IMR-90 (cell line): ENCODE results near the gene GBP3. TPM values are rescaled to one million over a fixed set of nuclear protein-coding genes. Genes with fewer than 3 reads are reported as not detected.
"Not testable (repeated sequence)": the region's sequence is repeated elsewhere in the genome, so short reads cannot be mapped to it uniquely, and the experiment has no call there.

Experiments
- ATAC-seq: fragments of 200-7000 bp; cut with Tn5 transposase; 2 replicates; pipeline ENCODE4 v1.9.1; 2020; ENCODE audit warnings: low read depth, mild to moderate bottlenecking, moderate library complexity
- BruUV-seq: library from RNA; stranded (reverse); fragments of 400-500 nt; replicated peaks from 2 replicates; lab custom pipeline; 2021; lab: Mats Ljungman, UMichigan
- CTCF ChIA-PET: fragments of 300-600 bp; formaldehyde crosslinking; extraction: SDS; loops from one replicate; lab custom pipeline; 2021; ENCODE audit warnings: antibody characterized with exemption; lab: Yijun Ruan, JAX
- POLR2A ChIA-PET: fragments of 300-600 bp; sonication (Branson Sonifier 250); formaldehyde crosslinking; loops from one replicate; lab custom pipeline; 2022; ENCODE audit warnings: antibody characterized with exemption; ENCODE audit not compliant: unreplicated experiment; lab: Charles Lee
- DNase-seq: peaks from one replicate; pipeline ENCODE4 v3.0.0; 2013
- H2AFZ ChIP-seq: replicated peaks from 2 replicates; pipeline ENCODE3; 2013; ENCODE audit warnings: low read length, mild to moderate bottlenecking; ENCODE audit not compliant: poor library complexity
- H2AK5ac ChIP-seq: 2 replicates; pipeline ENCODE4 v1.6.1; 2013; ENCODE audit warnings: low read depth, low read length, inconsistent platforms
- H2AK9ac ChIP-seq: replicated peaks from 2 replicates; pipeline ENCODE3; 2013; ENCODE audit warnings: mild to moderate bottlenecking, low read depth, low read length, moderate library complexity; ENCODE audit not compliant: poor library complexity
- H2BK120ac ChIP-seq: 2 replicates; pipeline ENCODE4 v1.6.1; 2013; ENCODE audit warnings: low read depth, low read length, inconsistent platforms
- H2BK15ac ChIP-seq: 3 replicates; pipeline ENCODE4 v1.6.1; 2013; ENCODE audit warnings: low read depth, low read length, inconsistent platforms
- H2BK20ac ChIP-seq: 2 replicates; pipeline ENCODE4 v1.6.1; 2013; ENCODE audit warnings: low read depth, mild to moderate bottlenecking, inconsistent platforms, low read length, moderate library complexity
- H2BK5ac ChIP-seq: 2 replicates; pipeline ENCODE4 v1.6.1; 2013; ENCODE audit warnings: mild to moderate bottlenecking, low read depth, low read length, inconsistent platforms; ENCODE audit not compliant: poor library complexity, severe bottlenecking
- H3K14ac ChIP-seq: replicated peaks from 2 replicates; pipeline ENCODE4 v1.6.1; 2013; ENCODE audit warnings: low read depth, low read length, inconsistent platforms
- H3K18ac ChIP-seq: 2 replicates; pipeline ENCODE4 v1.6.1; 2013; ENCODE audit warnings: low read depth, low read length, control low read depth
- H3K23ac ChIP-seq: 2 replicates; pipeline ENCODE4 v1.6.1; 2013; ENCODE audit warnings: low read depth, low read length, inconsistent platforms
- H3K27ac ChIP-seq: 2 replicates; pipeline ENCODE4 v1.5.1; 2013; ENCODE audit warnings: mild to moderate bottlenecking, control low read depth, low read length; ENCODE audit not compliant: insufficient read depth
- H3K27me3 ChIP-seq: 2 replicates; pipeline ENCODE4 v1.6.1; 2013; ENCODE audit warnings: low read length; ENCODE audit not compliant: control insufficient read depth, insufficient read depth
- H3K36me3 ChIP-seq: 2 replicates; pipeline ENCODE4 v1.6.1; 2013; ENCODE audit warnings: low read length, mixed read lengths; ENCODE audit not compliant: control insufficient read depth, insufficient read depth
- H3K4ac ChIP-seq: 2 replicates; pipeline ENCODE4 v1.6.1; 2013; ENCODE audit warnings: low read depth, low read length, inconsistent platforms
- H3K4me1 ChIP-seq: 2 replicates; pipeline ENCODE4 v1.6.1; 2013; ENCODE audit warnings: low read length, mixed read lengths; ENCODE audit not compliant: control insufficient read depth, insufficient read depth
- H3K4me2 ChIP-seq: 2 replicates; pipeline ENCODE4 v1.6.1; 2013; ENCODE audit warnings: low read depth, mild to moderate bottlenecking, control low read depth, low read length, moderate library complexity
- H3K4me3 ChIP-seq: 2 replicates; pipeline ENCODE4 v1.5.1; 2013; ENCODE audit warnings: low read depth, mild to moderate bottlenecking, control low read depth, low read length, moderate library complexity; ENCODE audit not compliant: insufficient read depth
- H3K56ac ChIP-seq: 2 replicates; pipeline ENCODE4 v1.6.1; 2013; ENCODE audit warnings: low read length, inconsistent platforms; ENCODE audit not compliant: insufficient read depth; ENCODE audit errors: extremely low read depth
- H3K79me1 ChIP-seq, 2 experiments: 2 replicates each; pipeline ENCODE4 v1.6.1; 2013; ENCODE audit warnings: low read length in 2 of 2, inconsistent platforms in 1 of 2, low read depth in 1 of 2
- H3K9ac ChIP-seq: 2 replicates; pipeline ENCODE4 v1.6.1; 2013; ENCODE audit warnings: low read depth, low read length, control low read depth
- H3K9me1 ChIP-seq: 2 replicates; pipeline ENCODE4 v1.6.1; 2013; ENCODE audit warnings: low read length, inconsistent platforms; ENCODE audit not compliant: insufficient read depth
- H3K9me3 ChIP-seq: 2 replicates; pipeline ENCODE4 v1.6.1; 2013; ENCODE audit warnings: low read length; ENCODE audit not compliant: control insufficient read depth, insufficient read depth
- H4K20me1 ChIP-seq: 2 replicates; pipeline ENCODE4 v1.6.1; 2013; ENCODE audit warnings: low read length, inconsistent platforms; ENCODE audit not compliant: insufficient read depth
- H4K5ac ChIP-seq: 2 replicates; pipeline ENCODE4 v1.6.1; 2013; ENCODE audit warnings: mild to moderate bottlenecking, low read depth, low read length, control low read depth
- H4K8ac ChIP-seq, 2 experiments: 2 replicates each; pipeline ENCODE4 v1.6.1; 2013; ENCODE audit warnings: low read depth in 2 of 2, low read length in 2 of 2, control low read depth in 1 of 2, inconsistent platforms in 1 of 2
- H4K91ac ChIP-seq: 2 replicates; pipeline ENCODE4 v1.6.1; 2013; ENCODE audit warnings: low read depth, low read length, inconsistent platforms; ENCODE audit not compliant: insufficient read depth
- WGBS, 2 experiments: methylation state at CpG; one replicate each; pipeline versions ENCODE4 v1.1.5 to v1.1.7; 2013; ENCODE audit warnings: missing lambda C conversion rate in 2 of 2; ENCODE audit not compliant: insufficient read length in 1 of 2; ENCODE audit errors: extremely low coverage in 2 of 2; 5-methylcytosine and 5-hydroxymethylcytosine counted together
- dilution Hi-C: fragments of 300-500 bp; cut with HindIII; formaldehyde crosslinking; loops from one replicate; pipeline ENCODE4 v1.14.3; 2018; ENCODE audit warnings: low sequenced_read_pairs; ENCODE audit not compliant: unreplicated experiment
- in situ Hi-C: fragments of 300-500 bp; cut with MboI; formaldehyde crosslinking; loops from 3 replicates; pipeline ENCODE4 v1.14.3; 2019; ENCODE audit warnings: low sequenced_read_pairs, inconsistent platforms, mixed read lengths
- intact Hi-C: fragments of 100-400 bp; cut with micrococcal nuclease; formaldehyde crosslinking; loops from 2 replicates; pipeline ENCODE4 v1.10.0; 2022
- polyA plus RNA-seq, 3 experiments: library from polyadenylated mRNA; depleted of rRNA; stranded (reverse); fragments of >200 nt; gene quantifications; 2 replicates each; pipeline ENCODE4 v1.2.3, GENCODE V29; 2012; ENCODE audit warnings: low replicate concordance in 1 of 3
- total RNA-seq: library from RNA; depleted of rRNA; stranded (reverse); fragments of >200 nt; gene quantifications from 2 replicates; pipeline ENCODE4 v1.2.3, GENCODE V29; 2012

GBP3 gene
- total and polyA plus RNA-seq, 2 of the 4 experiments (the other 2 are of a cell fraction): 21.9 to 50.0 TPM

DNA sequence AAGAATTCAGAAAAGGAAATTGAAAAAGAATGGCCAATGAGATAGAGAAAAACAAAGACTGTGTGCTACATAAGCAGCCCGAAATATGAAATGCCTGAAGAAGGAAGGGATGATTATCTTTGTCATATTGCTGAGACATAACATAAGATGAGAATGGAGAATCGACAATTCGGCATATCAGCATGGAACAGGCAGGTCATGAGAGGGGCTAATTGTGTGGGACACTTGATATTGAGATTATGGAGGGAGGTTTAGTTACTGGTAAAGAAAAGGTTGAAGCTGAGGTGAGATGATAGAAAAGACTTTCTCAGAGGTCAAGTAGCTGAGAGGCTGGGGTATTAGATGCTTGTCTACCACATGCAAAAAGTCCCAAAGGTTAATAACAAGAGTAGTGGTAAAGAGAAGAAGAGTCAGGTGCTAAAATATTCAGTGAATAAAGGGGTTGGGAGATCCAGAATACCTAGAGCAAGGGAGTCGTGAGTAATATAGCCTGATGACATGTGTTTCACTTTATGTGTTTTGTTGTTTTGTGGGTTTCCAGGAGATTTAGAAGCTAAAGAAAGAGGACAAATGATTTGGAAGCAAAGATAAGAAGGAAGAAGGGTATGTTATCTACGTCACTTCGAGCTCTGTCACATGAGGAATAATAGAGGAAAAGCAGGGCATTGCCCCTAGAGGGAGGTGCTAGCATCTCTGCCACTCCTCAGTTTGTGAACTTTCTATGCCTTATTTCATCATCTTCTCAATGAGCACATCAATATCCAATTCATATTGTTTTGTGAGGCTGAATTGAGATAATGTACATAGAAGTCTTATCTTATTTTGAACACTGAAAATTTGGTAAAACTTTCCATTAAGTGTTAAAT is 23.9 kb upstream of the GBP3 start:
- 94% methylated on average over 3 of the region's 6 CpGs; no CpG with 5 or more reads in 1 of the 2 experiments for WGBS, 2 experiments
- H4K20me1 ChIP-seq, dilution Hi-C loops, H2BK120ac ChIP-seq, H3K23ac ChIP-seq, intact Hi-C loops, H3K18ac ChIP-seq, H2AK9ac ChIP-seq, H2BK15ac ChIP-seq, H3K56ac ChIP-seq, DNase-seq, H3K4me2 ChIP-seq, H2BK5ac ChIP-seq, in situ Hi-C loops, CTCF ChIA-PET, H2AFZ ChIP-seq, ATAC-seq, H3K27me3 ChIP-seq, H4K91ac ChIP-seq, H3K27ac ChIP-seq, H3K9ac ChIP-seq, H3K9me1 ChIP-seq, H3K36me3 ChIP-seq, H4K8ac ChIP-seq, H4K5ac ChIP-seq, H3K9me3 ChIP-seq, H3K4me1 ChIP-seq, POLR2A ChIA-PET, H3K4ac ChIP-seq, H2BK20ac ChIP-seq, H3K4me3 ChIP-seq, H3K14ac ChIP-seq, H3K79me1 ChIP-seq, H2AK5ac ChIP-seq, BruUV-seq: not testable (repeated sequence)
